ENCODE data around the gene TTC39B.

The TTC39B gene

GRCh38 chr9:15158064-15158463, 149.0 kb downstream of the TTC39B start:
- DNase-seq, result no peak

GRCh38 chr9:15157381-15157780, 149.6 kb downstream of the TTC39B start:
- no peak for DNase-seq

GRCh38 chr9:15156241-15156640, 150.8 kb downstream of the TTC39B start:
- no peak for DNase-seq

- peak; percentile 75 for DNase-seq
Observed at GRCh38 chr9:15155826-15156225, 151.2 kb downstream of the TTC39B start.

GRCh38 chr9:15155323-15155722, 151.7 kb downstream of the TTC39B start:
- DNase-seq, result no peak

GRCh38 chr9:15154677-15155076, 152.3 kb downstream of the TTC39B start:
- DNase-seq, result no peak

GRCh38 chr9:15153961-15154360, 153.1 kb downstream of the TTC39B start:
- peak; percentile 35 for DNase-seq

GRCh38 chr9:15150939-15151338, 156.1 kb downstream of the TTC39B start:
- DNase-seq, result no peak

GRCh38 chr9:15149450-15149849, 157.6 kb downstream of the TTC39B start:
- DNase-seq, result no peak

GRCh38 chr9:15146268-15146700, 160.7 kb downstream of the TTC39B start:
- no peak for DNase-seq

GRCh38 chr9:15144622-15145061, 162.4 kb downstream of the TTC39B start:
- no peak for DNase-seq

GRCh38 chr9:15142878-15143534, 164.0 kb downstream of the TTC39B start:
- DNase-seq, result no peak

- DNase-seq, result no peak
Observed at GRCh38 chr9:15140051-15140450, 167.0 kb downstream of the TTC39B start.

GRCh38 chr9:15139469-15139868, 167.5 kb downstream of the TTC39B start:
- no peak for DNase-seq

- DNase-seq, result no peak
Observed at GRCh38 chr9:15138357-15138686, 168.7 kb downstream of the TTC39B start.

GRCh38 chr9:15137658-15138356, 169.2 kb downstream of the TTC39B start:
- DNase-seq, result no peak

GRCh38 chr9:15137089-15137488, 169.9 kb downstream of the TTC39B start:
- no peak for DNase-seq

GRCh38 chr9:15136646-15137045, 170.4 kb downstream of the TTC39B start:
- DNase-seq, result no peak

GRCh38 chr9:15135164-15135792, 171.7 kb downstream of the TTC39B start:
- peak; percentile 81 for DNase-seq

GRCh38 chr9:15133488-15133887, 173.5 kb downstream of the TTC39B start:
- DNase-seq, result no peak

- DNase-seq, result no peak
Observed at GRCh38 chr9:15132091-15132490, 174.9 kb downstream of the TTC39B start.

- DNase-seq, result no peak
Observed at GRCh38 chr9:15131094-15131493, 175.9 kb downstream of the TTC39B start.

- no peak for DNase-seq
Observed at GRCh38 chr9:15127831-15128230, 179.2 kb downstream of the TTC39B start.

GRCh38 chr9:15121630-15122029, 185.4 kb downstream of the TTC39B start:
- no peak for DNase-seq
